Cardiac septum (tissue), 1 donor: ENCODE data around the gene CLSTN3. TPM values are rescaled to one million over a fixed set of nuclear protein-coding genes. Genes with fewer than 3 reads are reported as not detected.

Experiments used
- total RNA-seq: library from RNA; stranded (reverse); fragmentation: NEBNext Ultra II Directional; extraction: Animal tissue kit (Norgen Biotek cat#: 25700); gene quantifications from one replicate; pipeline ENCODE4 v1.2.1, GENCODE V29; 2021
- donor health status: DM: no; HTN: no; CAD: no.

The CLSTN3 gene
- total RNA-seq, 1 donor from 2014 or later, result 5.7 TPM

Other genes with a start within 250 kb of the CLSTN3 start
- 13.3 TPM for gene LRRC23, start 225.5 kb upstream of the CLSTN3 start, total RNA-seq
- gene ENO2, start 215.8 kb upstream of the CLSTN3 start, total RNA-seq, result 29.7 TPM
- gene ATN1, start 202.4 kb upstream of the CLSTN3 start, total RNA-seq, result 76.9 TPM
- not detected for gene RNU7-1, start 186.6 kb upstream of the CLSTN3 start, total RNA-seq
- 162 TPM for gene C12orf57, start 186.3 kb upstream of the CLSTN3 start, total RNA-seq
- 7.0 TPM for gene PTPN6, start 179.0 kb upstream of the CLSTN3 start, total RNA-seq
- gene PHB2, start 159.7 kb upstream of the CLSTN3 start, total RNA-seq, result 125 TPM
- 32.7 TPM for gene EMG1, start 159.5 kb upstream of the CLSTN3 start, total RNA-seq
- 19.7 TPM for gene LPCAT3, start 111.9 kb upstream of the CLSTN3 start, total RNA-seq
- gene C1S, start 69.7 kb upstream of the CLSTN3 start, total RNA-seq, result 69.0 TPM
- gene C1R, start 37.9 kb upstream of the CLSTN3 start, total RNA-seq, result 96.9 TPM
- gene C1RL, start 21.2 kb upstream of the CLSTN3 start, total RNA-seq, result 10.5 TPM
- 0.62 TPM for gene RBP5, start 1.5 kb upstream of the CLSTN3 start, total RNA-seq
- gene PEX5, start 59.3 kb downstream of the CLSTN3 start, total RNA-seq, result 30.3 TPM
- not detected for gene ACSM4, start 173.7 kb downstream of the CLSTN3 start, total RNA-seq